Liver (tissue), 9 donors: ENCODE data around the gene PDE4D. TPM values are rescaled to one million over a fixed set of nuclear protein-coding genes. Genes with fewer than 3 reads are reported as not detected.

Source experiments
- DNase-seq: peaks from one replicate; pipeline ENCODE4 v3.0.0-alpha.2; 2017; ENCODE audit warnings: low spot score
- H3K27ac ChIP-seq, 2 donors: one replicate each; pipeline ENCODE4 v1.7.0; 2013; ENCODE audit warnings: inconsistent platforms in 2 of 2, low read length in 2 of 2, control low read depth in 1 of 2, low read depth in 1 of 2, mild to moderate bottlenecking in 1 of 2
- H3K27me3 ChIP-seq, 4 donors: one replicate each; pipeline versions ENCODE4 v1.6.1 to v1.7.0; 2013; ENCODE audit warnings: low read length in 3 of 4, inconsistent platforms in 1 of 4, mild to moderate bottlenecking in 1 of 4, moderate library complexity in 1 of 4; ENCODE audit not compliant: control insufficient read depth in 4 of 4, insufficient read depth in 4 of 4
- H3K36me3 ChIP-seq, 4 donors: one replicate each; pipeline versions ENCODE4 v1.6.1 to v1.7.0; 2013; ENCODE audit warnings: low read length in 3 of 4, mild to moderate bottlenecking in 3 of 4, low read depth in 1 of 4, moderate library complexity in 1 of 4; ENCODE audit not compliant: control insufficient read depth in 4 of 4, insufficient read depth in 3 of 4
- H3K4me1 ChIP-seq, 4 donors: one replicate each; pipeline versions ENCODE4 v1.6.1 to v1.7.0; 2013; ENCODE audit warnings: low read length in 3 of 4, mild to moderate bottlenecking in 3 of 4, moderate library complexity in 1 of 4; ENCODE audit not compliant: control insufficient read depth in 4 of 4, insufficient read depth in 4 of 4
- H3K4me3 ChIP-seq, 3 donors: one replicate each; pipeline versions ENCODE4 v1.6.1 to v1.7.0; 2013; ENCODE audit warnings: low read length in 3 of 3, control low read depth in 1 of 3, low read depth in 1 of 3, mild to moderate bottlenecking in 1 of 3
- H3K9ac ChIP-seq, 2 donors: one replicate each; pipeline ENCODE4 v1.7.0; 2013; ENCODE audit warnings: low read length in 2 of 2, mild to moderate bottlenecking in 2 of 2, moderate library complexity in 2 of 2, control low read depth in 1 of 2, low read depth in 1 of 2
- H3K9me3 ChIP-seq, 4 donors: one replicate each; pipeline versions ENCODE4 v1.6.1 to v1.7.0; 2013; ENCODE audit warnings: low read length in 3 of 4; ENCODE audit not compliant: control insufficient read depth in 4 of 4
- FOXA1 ChIP-seq: IDR thresholded peaks from 2 replicates; pipeline ENCODE4 v1.6.1; 2016; ENCODE audit warnings: antibody characterized with exemption
- GABPA ChIP-seq, 2 donors: IDR thresholded peaks in 1 of 2; conservative IDR thresholded peaks in 1 of 2; 2 replicates each; pipeline ENCODE4 v1.6.1; 2016; ENCODE audit warnings: antibody characterized with exemption in 2 of 2, mild to moderate bottlenecking in 1 of 2, moderate library complexity in 1 of 2
- HNF4A ChIP-seq, 2 donors: conservative IDR thresholded peaks; 2 replicates each; pipeline ENCODE4 v1.6.1; 2016; ENCODE audit warnings: antibody characterized with exemption in 2 of 2, mild to moderate bottlenecking in 2 of 2
- HNF4G ChIP-seq: IDR thresholded peaks from 2 replicates; pipeline ENCODE4 v1.6.1; 2016; ENCODE audit warnings: antibody characterized with exemption
- JUND ChIP-seq, 2 donors: IDR thresholded peaks; 2 replicates each; pipeline ENCODE4 v1.6.1; 2016; ENCODE audit warnings: antibody characterized with exemption in 2 of 2
- NR2F2 ChIP-seq: IDR thresholded peaks from 2 replicates; pipeline ENCODE4 v1.6.1; 2016; ENCODE audit warnings: antibody characterized with exemption
- RAD21 ChIP-seq, 2 donors: IDR thresholded peaks; 2 replicates each; pipeline ENCODE4 v1.6.1; 2016; ENCODE audit warnings: antibody characterized with exemption in 2 of 2, mild to moderate bottlenecking in 2 of 2
- RXRA ChIP-seq, 2 donors: IDR thresholded peaks; 2 replicates each; pipeline ENCODE4 v1.6.1; 2017 to 2018; ENCODE audit warnings: antibody characterized with exemption in 2 of 2, mild to moderate bottlenecking in 1 of 2
- SP1 ChIP-seq: IDR thresholded peaks from 2 replicates; pipeline ENCODE4 v1.6.1; 2018; ENCODE audit warnings: antibody characterized with exemption, mild to moderate bottlenecking
- TAF1 ChIP-seq: conservative IDR thresholded peaks from 2 replicates; pipeline ENCODE4 v1.6.1; 2016; ENCODE audit warnings: antibody characterized with exemption, mild to moderate bottlenecking
- YY1 ChIP-seq: IDR thresholded peaks from 2 replicates; pipeline ENCODE4 v1.6.1; 2016; ENCODE audit warnings: antibody characterized with exemption, mild to moderate bottlenecking
- WGBS: extraction: QIAGEN DNeasy Blood & Tissue Kit; methylation state at CpG from one replicate; pipeline ENCODE4 v1.1.7; 2013; 5-methylcytosine and 5-hydroxymethylcytosine counted together
- polyA plus RNA-seq, 2 donors: library from polyadenylated mRNA; stranded (reverse) in 1 of 2; unstranded in 1 of 2; fragments of 200-250 nt in 1 of 2; fragments of >200 nt in 1 of 2; fragmentation: Nextera tagmentation in 1 of 2; extraction: Ambion mirVana in 1 of 2; gene quantifications; one replicate each; pipeline versions ENCODE4 v1.2.1 to v1.2.3, GENCODE V29; 2013 to 2015
- total RNA-seq, 2 donors: library from RNA; depleted of rRNA; stranded (reverse); fragments of >200 nt; gene quantifications; one replicate each; pipeline ENCODE4 v1.2.3, GENCODE V29; 2014
- TF ChIP-seq, protein P1 (sequence below): IDR thresholded peaks from 2 replicates; pipeline ENCODE4 v1.6.1; 2016; ENCODE audit warnings: antibody characterized with exemption
- TF ChIP-seq, protein P2 (sequence below): IDR thresholded peaks from 2 replicates; pipeline ENCODE4 v1.6.1; 2016; ENCODE audit warnings: antibody characterized with exemption, mild to moderate bottlenecking
- TF ChIP-seq, protein P3 (sequence below): IDR thresholded peaks from 2 replicates; pipeline ENCODE4 v1.6.1; 2016; ENCODE audit warnings: antibody characterized with exemption
- donor health status: healthy.
- donor health status: healthy.
- donor health status: healthy.
- donor health status: healthy.
- donor health status: healthy.

The PDE4D gene
- total and polyA plus RNA-seq, 4 donors = 0.67 to 11.9 (median 6.5) TPM

DNA sequence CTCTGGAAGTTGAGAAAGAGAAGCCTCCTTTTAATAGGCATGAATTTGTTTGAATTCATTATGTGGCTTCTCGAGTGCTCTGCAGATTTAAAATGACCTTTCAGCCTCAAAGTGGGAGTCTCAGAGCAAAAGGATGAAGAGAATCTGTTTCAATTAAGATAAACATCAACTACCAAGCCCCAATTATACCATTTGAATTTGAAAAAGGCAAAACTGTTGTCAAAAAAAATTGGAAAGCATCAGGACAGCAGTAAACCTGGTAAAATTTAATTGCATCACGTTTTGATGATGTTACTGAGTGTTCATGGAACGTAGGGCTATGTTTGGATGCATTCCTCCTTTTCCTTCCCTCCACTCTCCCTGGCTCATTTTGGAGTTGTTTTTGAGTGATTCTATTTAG is 637.2 kb downstream of the PDE4D start:
- Histone ChIP-seq H3K27ac (no peak overlapping the region), H3K36me3 (no peaks in the 10 kb centered on the region), H3K9ac (no peak overlapping the region), H3K27me3 (peaks cover 0 to 2% (median 0%) of the 10 kb centered on the region in 4 donors), H3K4me3 (no peak overlapping the region), H3K4me1 (no peaks in the 10 kb centered on the region), H3K9me3 (no peaks in the 10 kb centered on the region)
- 56% methylated on average over 3 of the region's 3 CpGs for WGBS
- TF ChIP-seq, protein P1, sequence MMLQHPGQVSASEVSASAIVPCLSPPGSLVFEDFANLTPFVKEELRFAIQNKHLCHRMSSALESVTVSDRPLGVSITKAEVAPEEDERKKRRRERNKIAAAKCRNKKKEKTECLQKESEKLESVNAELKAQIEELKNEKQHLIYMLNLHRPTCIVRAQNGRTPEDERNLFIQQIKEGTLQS = no peak
- TF ChIP-seq TAF1 (no peak), SP1 (no peak), RAD21 (IDR thresholded peaks at IDR 0.05) (no peak), HNF4G (no peak), JUND (IDR thresholded peaks at IDR 0.05) (no peak), NR2F2 (no peak), FOXA1 (no peak)
- TF ChIP-seq, protein P2, sequence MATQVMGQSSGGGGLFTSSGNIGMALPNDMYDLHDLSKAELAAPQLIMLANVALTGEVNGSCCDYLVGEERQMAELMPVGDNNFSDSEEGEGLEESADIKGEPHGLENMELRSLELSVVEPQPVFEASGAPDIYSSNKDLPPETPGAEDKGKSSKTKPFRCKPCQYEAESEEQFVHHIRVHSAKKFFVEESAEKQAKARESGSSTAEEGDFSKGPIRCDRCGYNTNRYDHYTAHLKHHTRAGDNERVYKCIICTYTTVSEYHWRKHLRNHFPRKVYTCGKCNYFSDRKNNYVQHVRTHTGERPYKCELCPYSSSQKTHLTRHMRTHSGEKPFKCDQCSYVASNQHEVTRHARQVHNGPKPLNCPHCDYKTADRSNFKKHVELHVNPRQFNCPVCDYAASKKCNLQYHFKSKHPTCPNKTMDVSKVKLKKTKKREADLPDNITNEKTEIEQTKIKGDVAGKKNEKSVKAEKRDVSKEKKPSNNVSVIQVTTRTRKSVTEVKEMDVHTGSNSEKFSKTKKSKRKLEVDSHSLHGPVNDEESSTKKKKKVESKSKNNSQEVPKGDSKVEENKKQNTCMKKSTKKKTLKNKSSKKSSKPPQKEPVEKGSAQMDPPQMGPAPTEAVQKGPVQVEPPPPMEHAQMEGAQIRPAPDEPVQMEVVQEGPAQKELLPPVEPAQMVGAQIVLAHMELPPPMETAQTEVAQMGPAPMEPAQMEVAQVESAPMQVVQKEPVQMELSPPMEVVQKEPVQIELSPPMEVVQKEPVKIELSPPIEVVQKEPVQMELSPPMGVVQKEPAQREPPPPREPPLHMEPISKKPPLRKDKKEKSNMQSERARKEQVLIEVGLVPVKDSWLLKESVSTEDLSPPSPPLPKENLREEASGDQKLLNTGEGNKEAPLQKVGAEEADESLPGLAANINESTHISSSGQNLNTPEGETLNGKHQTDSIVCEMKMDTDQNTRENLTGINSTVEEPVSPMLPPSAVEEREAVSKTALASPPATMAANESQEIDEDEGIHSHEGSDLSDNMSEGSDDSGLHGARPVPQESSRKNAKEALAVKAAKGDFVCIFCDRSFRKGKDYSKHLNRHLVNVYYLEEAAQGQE = no peak
- no peak for DNase-seq

DNA sequence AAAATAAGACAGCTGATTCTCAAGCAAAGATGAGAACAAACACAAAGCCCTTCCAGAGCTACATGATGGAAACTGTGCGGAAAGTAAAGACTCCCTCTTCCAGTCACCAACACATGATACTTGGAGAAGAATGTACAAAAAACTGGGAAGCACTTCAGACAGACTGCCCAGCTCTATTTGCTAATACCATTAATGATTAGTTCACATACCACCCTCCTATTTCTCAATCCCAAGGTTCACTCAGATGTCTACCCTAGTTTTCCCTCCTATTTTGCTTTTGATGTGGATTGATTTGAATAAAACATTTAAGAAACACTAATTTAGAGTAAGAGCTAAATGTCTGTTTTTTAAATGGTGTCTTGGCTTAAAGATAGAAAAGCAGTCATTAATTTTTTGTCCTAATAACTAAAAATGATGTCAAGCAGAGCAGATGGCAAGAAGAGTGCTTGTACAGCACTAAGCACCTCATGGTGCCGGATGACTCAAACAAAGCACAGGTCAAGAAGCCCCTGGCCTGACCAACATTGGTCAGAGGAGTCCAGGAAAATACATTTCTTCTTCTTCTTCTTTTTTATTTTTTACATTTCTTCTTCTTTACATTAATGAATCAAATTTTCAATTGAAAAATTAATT is 639.4 kb downstream of the PDE4D start:
- Histone ChIP-seq H3K27ac (no peak overlapping the region), H3K9me3 (no peaks in the 10 kb centered on the region), H3K36me3 (no peaks in the 10 kb centered on the region), H3K4me3 (no peak overlapping the region), H3K4me1 (no peaks in the 10 kb centered on the region), H3K9ac (no peak overlapping the region), H3K27me3 (peaks cover 0 to 2% (median 0%) of the 10 kb centered on the region in 4 donors)
- no peak for DNase-seq
- 73% methylated on average over 2 of the region's 2 CpGs for WGBS
- TF ChIP-seq YY1 = no peak
- TF ChIP-seq RAD21 (IDR thresholded peaks at IDR 0.05) = peak in 1 of 2 donors; percentile 4
- peak in 1 of 2 donors; percentile 45 for TF ChIP-seq HNF4A (conservative IDR thresholded peaks at IDR 0.05)
- peak in 1 of 2 donors; percentile 34 for TF ChIP-seq RXRA (IDR thresholded peaks at IDR 0.05)
- no peak for TF ChIP-seq GABPA (IDR thresholded peaks at IDR 0.05 in 1 of 2, conservative IDR thresholded peaks at IDR 0.05 in 1 of 2)
- TF ChIP-seq SP1 = peak; percentile 21
- no peak for TF ChIP-seq JUND (IDR thresholded peaks at IDR 0.05)

DNA sequence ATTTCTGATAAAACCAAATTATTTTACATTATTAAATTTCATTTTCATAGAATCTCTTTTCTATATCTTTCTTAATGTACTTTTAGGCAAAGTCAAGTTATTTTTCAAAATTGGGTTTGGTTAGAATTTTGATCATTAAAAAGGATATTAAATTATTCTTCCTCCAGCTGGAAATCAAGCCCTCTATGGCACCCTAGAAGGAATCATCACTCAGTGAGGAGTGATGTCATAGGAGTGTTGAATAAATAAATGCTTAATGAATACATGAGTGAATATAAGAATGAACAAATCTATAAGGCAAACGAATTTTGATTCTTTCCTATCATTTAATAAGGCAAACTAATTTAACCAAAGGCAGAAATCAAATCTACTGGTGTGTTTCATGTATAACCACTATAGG is 639.9 kb downstream of the PDE4D start:
- TF ChIP-seq, protein P2 = no peak
- TF ChIP-seq JUND (IDR thresholded peaks at IDR 0.05) = no peak
- TF ChIP-seq, protein P3, sequence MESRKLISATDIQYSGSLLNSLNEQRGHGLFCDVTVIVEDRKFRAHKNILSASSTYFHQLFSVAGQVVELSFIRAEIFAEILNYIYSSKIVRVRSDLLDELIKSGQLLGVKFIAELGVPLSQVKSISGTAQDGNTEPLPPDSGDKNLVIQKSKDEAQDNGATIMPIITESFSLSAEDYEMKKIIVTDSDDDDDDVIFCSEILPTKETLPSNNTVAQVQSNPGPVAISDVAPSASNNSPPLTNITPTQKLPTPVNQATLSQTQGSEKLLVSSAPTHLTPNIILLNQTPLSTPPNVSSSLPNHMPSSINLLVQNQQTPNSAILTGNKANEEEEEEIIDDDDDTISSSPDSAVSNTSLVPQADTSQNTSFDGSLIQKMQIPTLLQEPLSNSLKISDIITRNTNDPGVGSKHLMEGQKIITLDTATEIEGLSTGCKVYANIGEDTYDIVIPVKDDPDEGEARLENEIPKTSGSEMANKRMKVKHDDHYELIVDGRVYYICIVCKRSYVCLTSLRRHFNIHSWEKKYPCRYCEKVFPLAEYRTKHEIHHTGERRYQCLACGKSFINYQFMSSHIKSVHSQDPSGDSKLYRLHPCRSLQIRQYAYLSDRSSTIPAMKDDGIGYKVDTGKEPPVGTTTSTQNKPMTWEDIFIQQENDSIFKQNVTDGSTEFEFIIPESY = no peak
- TF ChIP-seq FOXA1 = no peak
- Histone ChIP-seq H3K4me3 (no peak overlapping the region), H3K9ac (no peak overlapping the region), H3K9me3 (no peaks in the 10 kb centered on the region), H3K27me3 (peaks cover 0 to 2% (median 0%) of the 10 kb centered on the region in 4 donors), H3K27ac (no peak overlapping the region), H3K4me1 (no peaks in the 10 kb centered on the region), H3K36me3 (no peaks in the 10 kb centered on the region)
- 65% methylated on average over 1 of the region's 1 CpG for WGBS
- DNase-seq = no peak
